Muscle layer of duodenum (tissue), 2 donors: Measurements from ENCODE around the gene RABEP1.

Experiments
- H3K27ac ChIP-seq: one replicate; pipeline ENCODE4 v1.7.0; 2013; ENCODE audit warnings: mild to moderate bottlenecking, low read length
- H3K27me3 ChIP-seq: one replicate; pipeline ENCODE4 v1.7.0; 2013; ENCODE audit warnings: low read depth, mild to moderate bottlenecking, control low read depth, low read length
- H3K36me3 ChIP-seq, 2 donors: one replicate each; pipeline ENCODE4 v1.7.0; 2013; ENCODE audit warnings: low read length in 2 of 2, control low read depth in 1 of 2, mild to moderate bottlenecking in 1 of 2; ENCODE audit not compliant: insufficient read depth in 2 of 2, control insufficient read depth in 1 of 2
- H3K4me1 ChIP-seq, 2 donors: one replicate each; pipeline ENCODE4 v1.7.0; 2013; ENCODE audit warnings: low read length in 2 of 2, mild to moderate bottlenecking in 2 of 2, control low read depth in 1 of 2, moderate library complexity in 1 of 2; ENCODE audit not compliant: insufficient read depth in 2 of 2, control insufficient read depth in 1 of 2
- H3K4me3 ChIP-seq, 2 donors: one replicate each; pipeline ENCODE4 v1.7.0; 2013; ENCODE audit warnings: low read length in 2 of 2, low read depth in 1 of 2, mild to moderate bottlenecking in 1 of 2
- H3K9me3 ChIP-seq, 2 donors: one replicate each; pipeline ENCODE4 v1.7.0; 2013; ENCODE audit warnings: low read length in 2 of 2, control low read depth in 1 of 2, mild to moderate bottlenecking in 1 of 2; ENCODE audit not compliant: control insufficient read depth in 1 of 2
- donor health status: healthy.

Gene RABEP1

GRCh38 chr17:5249615-5250014 is 32.5 kb upstream of the RABEP1 start:
- H3K4me3 ChIP-seq = no peak overlapping the region
- no peaks in the 10 kb centered on the region for H3K36me3 ChIP-seq
- H3K9me3 ChIP-seq = no peaks in the 10 kb centered on the region
- H3K27me3 ChIP-seq = no peaks in the 10 kb centered on the region
- no peak overlapping the region for H3K27ac ChIP-seq
- no peaks in the 10 kb centered on the region for H3K4me1 ChIP-seq

- Histone ChIP-seq H3K9me3 (no peaks in the 10 kb centered on the region), H3K27me3 (no peaks in the 10 kb centered on the region), H3K27ac (no peak overlapping the region), H3K4me1 (no peaks in the 10 kb centered on the region), H3K36me3 (no peaks in the 10 kb centered on the region), H3K4me3 (no peak overlapping the region)
Observed at GRCh38 chr17:5254414-5254813, 27.7 kb upstream of the RABEP1 start.

DNA sequence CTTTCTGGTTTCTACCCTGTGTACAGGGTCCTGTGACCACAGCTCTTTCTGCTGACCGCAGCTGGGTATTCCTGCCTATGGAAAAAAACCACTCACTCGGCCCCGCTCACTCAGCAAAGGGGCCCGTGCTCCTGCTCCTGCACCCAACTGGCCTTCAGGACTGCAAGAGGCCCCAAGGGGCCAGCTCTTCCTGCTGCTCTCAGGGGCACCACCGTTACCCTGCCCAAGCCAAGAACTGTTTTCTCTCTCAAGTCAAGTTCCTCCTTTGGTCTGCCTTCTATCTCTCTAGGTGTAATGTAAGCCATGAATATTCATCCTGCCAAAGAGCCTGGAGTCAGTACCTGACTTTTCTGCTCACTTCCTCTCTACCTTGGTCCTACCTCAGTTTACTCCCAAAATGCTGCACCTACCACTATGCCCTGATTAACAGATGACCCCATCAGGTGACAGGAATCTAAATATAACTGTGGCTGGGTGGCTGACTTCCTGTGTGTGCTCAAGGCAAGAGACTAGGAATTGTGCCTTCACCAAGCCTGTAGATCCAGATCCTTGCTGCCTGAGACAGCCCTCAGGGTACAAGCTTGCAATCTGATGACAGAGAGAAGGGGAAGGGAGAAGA is 27.1 kb upstream of the RABEP1 start:
- no peaks in the 10 kb centered on the region for H3K4me1 ChIP-seq
- no peaks in the 10 kb centered on the region for H3K27me3 ChIP-seq
- H3K27ac ChIP-seq = no peak overlapping the region
- H3K36me3 ChIP-seq = no peaks in the 10 kb centered on the region
- no peak overlapping the region for H3K4me3 ChIP-seq
- H3K9me3 ChIP-seq = no peaks in the 10 kb centered on the region

- no peaks in the 10 kb centered on the region for H3K27me3 ChIP-seq
- no peaks in the 10 kb centered on the region for H3K9me3 ChIP-seq
- no peaks in the 10 kb centered on the region for H3K36me3 ChIP-seq
- H3K27ac ChIP-seq = no peak overlapping the region
- no peaks in the 10 kb centered on the region for H3K4me1 ChIP-seq
- no peak overlapping the region for H3K4me3 ChIP-seq
Observed at GRCh38 chr17:5257124-5257523, 25.0 kb upstream of the RABEP1 start.

DNA sequence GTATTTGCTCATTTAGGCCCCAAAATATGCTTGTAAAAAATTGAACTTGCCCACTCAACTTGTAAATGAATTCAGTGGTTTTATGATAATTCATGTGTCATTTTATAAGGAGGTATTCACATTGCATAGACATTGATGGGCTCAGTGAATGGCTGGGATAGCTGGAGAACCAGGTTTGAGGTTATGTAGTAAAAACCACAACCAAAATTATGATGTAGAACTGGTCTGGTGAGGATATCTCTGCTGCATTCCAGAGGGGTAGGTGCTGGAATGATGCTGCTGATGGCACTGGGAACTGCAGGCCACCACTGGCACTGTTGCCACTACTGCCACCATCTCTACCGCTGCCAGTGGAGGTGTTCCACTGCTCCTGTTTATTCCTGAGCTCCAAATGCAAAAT is 21.5 kb upstream of the RABEP1 start:
- no peak overlapping the region for H3K4me3 ChIP-seq
- no peaks in the 10 kb centered on the region for H3K36me3 ChIP-seq
- no peak overlapping the region for H3K27ac ChIP-seq
- H3K9me3 ChIP-seq = no peaks in the 10 kb centered on the region
- H3K4me1 ChIP-seq = no peaks in the 10 kb centered on the region
- no peaks in the 10 kb centered on the region for H3K27me3 ChIP-seq

DNA sequence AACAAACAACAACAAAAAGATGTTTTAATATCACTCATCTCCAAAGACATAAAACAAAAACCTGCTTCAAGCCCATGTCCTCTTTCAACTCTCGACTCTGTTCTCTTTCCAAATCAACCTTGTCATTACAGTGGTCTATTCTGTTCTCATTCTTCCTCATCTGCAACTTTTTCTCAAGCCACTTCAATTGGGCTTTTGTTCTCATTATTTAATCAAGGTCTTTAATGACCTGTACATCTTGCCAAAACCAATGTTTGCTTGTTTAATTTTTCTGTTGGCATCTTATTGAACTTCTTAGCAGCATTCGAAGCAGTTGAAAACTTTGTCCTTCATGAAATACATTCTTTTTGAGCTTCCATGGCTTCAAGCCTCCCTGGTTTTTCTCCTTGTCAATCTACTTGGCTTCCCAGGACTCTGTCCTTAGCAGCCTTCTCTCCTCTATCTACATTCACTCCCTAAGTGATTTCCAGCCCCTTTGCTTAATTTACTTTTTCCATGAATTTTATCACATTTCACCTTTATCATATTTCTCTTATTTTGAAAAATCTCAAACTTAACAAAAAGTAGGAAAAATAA is 19.6 kb upstream of the RABEP1 start:
- H3K27ac ChIP-seq = no peak overlapping the region
- no peaks in the 10 kb centered on the region for H3K27me3 ChIP-seq
- H3K4me3 ChIP-seq = no peak overlapping the region
- no peaks in the 10 kb centered on the region for H3K9me3 ChIP-seq
- no peaks in the 10 kb centered on the region for H3K4me1 ChIP-seq
- no peaks in the 10 kb centered on the region for H3K36me3 ChIP-seq

DNA sequence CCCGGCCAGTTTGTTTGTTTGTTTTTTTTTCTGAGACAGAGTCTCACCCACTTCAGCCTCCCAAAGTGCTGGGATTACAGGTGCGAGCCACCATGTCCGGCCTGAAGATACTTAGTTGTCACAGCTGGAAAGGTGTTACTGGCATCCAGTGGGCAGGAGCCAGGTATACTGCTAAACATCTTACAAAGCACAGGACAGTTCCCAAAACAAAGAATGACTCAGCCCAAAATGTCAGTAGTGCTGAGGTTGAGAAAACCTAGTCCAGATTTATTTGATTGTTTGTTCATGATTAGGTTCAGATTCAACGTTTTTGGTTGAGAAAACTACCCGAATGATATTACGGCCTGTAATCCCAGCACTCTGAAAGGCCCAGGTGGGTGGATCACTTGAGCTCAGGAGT is 18.6 kb upstream of the RABEP1 start:
- Histone ChIP-seq H3K4me1 (no peaks in the 10 kb centered on the region), H3K36me3 (no peaks in the 10 kb centered on the region), H3K4me3 (no peak overlapping the region), H3K9me3 (no peaks in the 10 kb centered on the region), H3K27ac (no peak overlapping the region), H3K27me3 (no peaks in the 10 kb centered on the region)

GRCh38 chr17:5264893-5265292 is 17.2 kb upstream of the RABEP1 start:
- Histone ChIP-seq H3K27ac (no peak overlapping the region), H3K36me3 (no peaks in the 10 kb centered on the region), H3K4me1 (no peaks in the 10 kb centered on the region), H3K27me3 (no peaks in the 10 kb centered on the region), H3K9me3 (no peaks in the 10 kb centered on the region), H3K4me3 (no peak overlapping the region)

DNA sequence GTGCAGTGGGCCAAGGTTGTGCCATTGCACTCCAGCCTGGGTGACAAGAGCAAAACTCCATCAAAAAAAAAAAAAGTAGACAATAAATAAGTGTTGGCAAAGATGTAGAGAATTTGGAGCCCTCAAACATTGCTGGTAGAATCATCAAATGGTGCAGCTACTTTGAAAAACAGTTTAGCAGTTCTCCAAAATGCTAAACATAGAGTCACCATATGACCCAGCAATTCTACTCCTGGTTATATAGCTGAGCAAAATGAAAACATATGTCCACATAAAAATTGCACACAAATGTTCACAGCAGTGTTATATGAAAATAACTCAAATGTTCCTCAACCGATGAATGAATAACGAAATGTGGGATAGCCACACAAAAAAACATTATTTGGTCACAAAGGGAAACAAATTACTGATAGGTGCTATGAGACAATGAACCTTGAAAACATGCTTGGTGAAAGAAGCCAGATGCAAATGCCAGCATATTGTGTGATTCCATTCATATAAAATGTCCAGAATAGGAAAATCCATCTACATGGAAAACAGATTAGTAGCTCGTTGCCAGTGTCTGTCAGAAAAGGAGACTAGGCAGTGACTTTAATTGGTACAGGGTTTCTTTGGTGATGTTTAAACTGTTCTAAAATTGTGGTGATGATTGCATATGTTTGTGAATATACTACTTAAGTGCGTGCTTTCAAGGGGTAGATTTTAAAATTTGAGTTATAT is 12.7 kb upstream of the RABEP1 start:
- no peaks in the 10 kb centered on the region for H3K9me3 ChIP-seq
- no peak overlapping the region for H3K27ac ChIP-seq
- no peak overlapping the region for H3K4me3 ChIP-seq
- H3K27me3 ChIP-seq = no peaks in the 10 kb centered on the region
- H3K4me1 ChIP-seq = no peaks in the 10 kb centered on the region
- H3K36me3 ChIP-seq = no peaks in the 10 kb centered on the region

- no peak overlapping the region for H3K4me3 ChIP-seq
- H3K9me3 ChIP-seq = no peaks in the 10 kb centered on the region
- H3K27ac ChIP-seq = no peak overlapping the region
- no peaks in the 10 kb centered on the region for H3K36me3 ChIP-seq
- no peaks in the 10 kb centered on the region for H3K27me3 ChIP-seq
- H3K4me1 ChIP-seq = no peaks in the 10 kb centered on the region
Observed at GRCh38 chr17:5272322-5272721, 9.8 kb upstream of the RABEP1 start.

DNA sequence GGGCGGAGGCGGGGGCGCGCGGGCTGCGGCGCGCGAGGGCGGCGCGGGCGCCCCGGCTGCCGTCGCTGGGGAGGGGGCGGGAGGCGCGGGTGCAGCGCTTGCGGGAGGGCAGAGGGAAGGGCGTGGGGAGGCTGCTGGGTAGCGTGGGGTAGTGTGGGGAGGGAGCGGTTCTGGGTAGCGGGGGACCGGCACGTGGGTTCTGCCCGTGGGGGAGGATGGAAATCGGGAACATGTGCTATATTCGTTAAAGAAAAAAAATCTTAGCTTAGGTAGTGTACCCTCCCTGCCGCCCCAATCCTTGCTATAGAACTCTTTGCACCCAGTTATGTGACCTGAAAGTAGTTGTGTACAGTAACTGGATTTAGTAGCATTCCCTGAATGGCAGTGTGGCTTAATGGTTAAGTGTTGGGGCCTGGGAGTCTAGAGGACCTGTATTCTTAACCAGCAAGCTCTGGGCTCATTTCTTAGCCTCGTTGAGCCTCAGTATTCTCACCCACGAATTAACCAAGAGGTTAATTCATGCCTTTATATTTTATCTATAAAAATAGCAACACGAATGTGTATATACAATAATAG is 646 bp downstream of the RABEP1 start:
- Histone ChIP-seq H3K27me3 (no peaks in the 10 kb centered on the region), H3K27ac (peak overlapping the region; percentile 67), H3K9me3 (no peaks in the 10 kb centered on the region), H3K4me3 (peak overlapping the region; percentile 71 to 73), H3K4me1 (peaks cover 13 to 20% of the 10 kb centered on the region in 2 donors), H3K36me3 (no peaks in the 10 kb centered on the region)
